ENCODE data around the gene ZSCAN9.

ZSCAN9 gene

GRCh38 chr6:28220257-28221133 lies 4.6 kb upstream of the ZSCAN9 start:
- no peak for DNase-seq (ENCODE audit: low read depth in 1 of 2, low spot score in 1 of 2)

- no peak for DNase-seq (ENCODE audit: low read depth in 1 of 2, low spot score in 1 of 2)
Observed at GRCh38 chr6:28224131-28225055, 682 bp upstream of the ZSCAN9 start.

- no peak for DNase-seq (ENCODE audit: low read depth in 1 of 2, low spot score in 1 of 2)
Observed at GRCh38 chr6:28226460-28226859, 1.4 kb downstream of the ZSCAN9 start.

GRCh38 chr6:28232785-28233184 lies 7.7 kb downstream of the ZSCAN9 start:
- no peak for DNase-seq (ENCODE audit: low read depth in 1 of 2, low spot score in 1 of 2)

GRCh38 chr6:28235912-28236452 lies 10.9 kb downstream of the ZSCAN9 start:
- no peak for DNase-seq (ENCODE audit: low read depth in 1 of 2, low spot score in 1 of 2)

- no peak for DNase-seq (ENCODE audit: low read depth in 1 of 2, low spot score in 1 of 2)
Observed at GRCh38 chr6:28239636-28240035, 14.6 kb downstream of the ZSCAN9 start.

GRCh38 chr6:28240471-28240870 lies 15.4 kb downstream of the ZSCAN9 start:
- DNase-seq (ENCODE audit: low read depth in 1 of 2, low spot score in 1 of 2): no peak

GRCh38 chr6:28243946-28244345 lies 18.9 kb downstream of the ZSCAN9 start:
- DNase-seq (ENCODE audit: low read depth in 1 of 2, low spot score in 1 of 2): no peak

- DNase-seq (ENCODE audit: low read depth in 1 of 2, low spot score in 1 of 2): no peak
Observed at GRCh38 chr6:28245206-28245941, 20.3 kb downstream of the ZSCAN9 start.

GRCh38 chr6:28248916-28249315 lies 23.8 kb downstream of the ZSCAN9 start:
- no peak for DNase-seq (ENCODE audit: low read depth in 1 of 2, low spot score in 1 of 2)

GRCh38 chr6:28250747-28251146 lies 25.7 kb downstream of the ZSCAN9 start:
- no peak for DNase-seq (ENCODE audit: low read depth in 1 of 2, low spot score in 1 of 2)

GRCh38 chr6:28251661-28252008 lies 26.6 kb downstream of the ZSCAN9 start:
- no peak for DNase-seq (ENCODE audit: low read depth in 1 of 2, low spot score in 1 of 2)

GRCh38 chr6:28252009-28252975 lies 27.2 kb downstream of the ZSCAN9 start, which contains the start of gene ZKSCAN4:
Gene ZKSCAN4, minus strand, starts transcription at chr6:28252269. Its CDS starts 289 bp downstream, at chr6:28251980.
- DNase-seq (ENCODE audit: low read depth in 1 of 2, low spot score in 1 of 2): peak; percentile 57 to 64

- DNase-seq (ENCODE audit: low read depth in 1 of 2, low spot score in 1 of 2): no peak
Observed at GRCh38 chr6:28254121-28254519, 29.0 kb downstream of the ZSCAN9 start.

GRCh38 chr6:28257042-28257441 lies 32.0 kb downstream of the ZSCAN9 start:
- no peak for DNase-seq (ENCODE audit: low read depth in 1 of 2, low spot score in 1 of 2)

GRCh38 chr6:28258877-28259777 lies 34.1 kb downstream of the ZSCAN9 start, which contains the start of gene NKAPL:
Gene NKAPL, plus strand, starts transcription at chr6:28259297. Its CDS starts 75 bp downstream, at chr6:28259372.
- DNase-seq (ENCODE audit: low read depth in 1 of 2, low spot score in 1 of 2): peak; percentile 10 to 40

GRCh38 chr6:28263922-28264321 lies 38.8 kb downstream of the ZSCAN9 start:
- DNase-seq (ENCODE audit: low read depth in 1 of 2, low spot score in 1 of 2): no peak

- DNase-seq (ENCODE audit: low read depth in 1 of 2, low spot score in 1 of 2): no peak
Observed at GRCh38 chr6:28264834-28265401, 39.8 kb downstream of the ZSCAN9 start.
